Fibroblast of gingiva (primary cell): ENCODE measurements around the gene PFKFB3.
"Not testable (repeated sequence)": the region's sequence is repeated elsewhere in the genome, so short reads cannot be mapped to it uniquely, and the experiment has no call there.

Experiments used
- DNase-seq: peaks from one replicate; pipeline ENCODE4 v3.0.0-alpha.2; 2011; ENCODE audit warnings: low read depth

The PFKFB3 gene

GRCh38 chr10:6178581-6178980 lies 24.2 kb upstream of the PFKFB3 start:
- DNase-seq, result no peak

GRCh38 chr10:6179078-6179477 lies 23.7 kb upstream of the PFKFB3 start:
- no peak for DNase-seq

- no peak for DNase-seq
Measured at GRCh38 chr10:6180480-6181110, 22.1 kb upstream of the PFKFB3 start.

- no peak for DNase-seq
Measured at GRCh38 chr10:6181249-6181648, 21.5 kb upstream of the PFKFB3 start.

GRCh38 chr10:6182454-6183098 lies 20.2 kb upstream of the PFKFB3 start:
- no peak for DNase-seq

- DNase-seq, result no peak
Measured at GRCh38 chr10:6185039-6185716, 17.6 kb upstream of the PFKFB3 start.

- no peak for DNase-seq
Measured at GRCh38 chr10:6186894-6187256, 15.9 kb upstream of the PFKFB3 start.

GRCh38 chr10:6187278-6187677 lies 15.5 kb upstream of the PFKFB3 start:
- no peak for DNase-seq

GRCh38 chr10:6190033-6190432 lies 12.7 kb upstream of the PFKFB3 start:
- DNase-seq, result not testable (repeated sequence)

GRCh38 chr10:6191147-6191546 lies 11.6 kb upstream of the PFKFB3 start:
- no peak for DNase-seq

- DNase-seq, result no peak
Measured at GRCh38 chr10:6191569-6191968, 11.2 kb upstream of the PFKFB3 start.

- not testable (repeated sequence) for DNase-seq
Measured at GRCh38 chr10:6193342-6193741, 9.4 kb upstream of the PFKFB3 start.

GRCh38 chr10:6194311-6194710 lies 8.4 kb upstream of the PFKFB3 start:
- DNase-seq, result no peak

GRCh38 chr10:6195376-6195775 lies 7.4 kb upstream of the PFKFB3 start:
- peak; percentile 53 for DNase-seq

GRCh38 chr10:6195846-6196245 lies 6.9 kb upstream of the PFKFB3 start:
- peak; percentile 52 for DNase-seq

- DNase-seq, result not testable (repeated sequence)
Measured at GRCh38 chr10:6196524-6196923, 6.2 kb upstream of the PFKFB3 start.

GRCh38 chr10:6197321-6197720 lies 5.4 kb upstream of the PFKFB3 start:
- DNase-seq, result peak; percentile 71

- DNase-seq, result no peak
Measured at GRCh38 chr10:6198171-6198570, 4.6 kb upstream of the PFKFB3 start.

GRCh38 chr10:6199131-6199733 lies 3.5 kb upstream of the PFKFB3 start:
- no peak for DNase-seq

- no peak for DNase-seq
Measured at GRCh38 chr10:6200440-6200733, 2.3 kb upstream of the PFKFB3 start.

GRCh38 chr10:6200734-6201515 lies 1.8 kb upstream of the PFKFB3 start:
- DNase-seq, result peak; percentile 35

GRCh38 chr10:6201516-6201975 lies 1.2 kb upstream of the PFKFB3 start:
- peak; percentile 44 for DNase-seq
